CD4-positive, alpha-beta T cell treated with Interleukin-15 for 1 hour (primary cell): ENCODE data around the gene ASPSCR1.

ENCODE experiments used
- DNase-seq: peaks from one replicate; pipeline ENCODE4 v3.0.0-alpha.2; 2020

Gene ASPSCR1

DNA sequence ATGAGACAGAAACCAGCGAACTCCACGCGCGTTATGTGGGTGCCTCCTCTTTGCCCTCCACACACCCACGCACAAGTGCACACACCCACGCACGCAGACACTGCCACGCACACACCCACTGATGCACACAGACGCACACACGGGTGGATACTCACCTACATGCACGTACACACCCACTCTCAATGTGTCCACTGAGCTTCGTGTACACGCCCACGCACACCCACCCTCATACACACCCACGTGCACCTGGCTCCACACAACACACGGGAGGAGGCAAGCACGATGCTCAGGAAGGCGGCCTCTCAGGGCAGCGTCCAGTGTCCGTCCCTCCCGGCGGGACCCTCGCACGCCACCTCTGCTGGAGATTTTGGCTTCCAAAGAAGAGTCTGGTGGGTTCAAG is 70.0 kb downstream of the ASPSCR1 start:
- DNase-seq = no peak

DNA sequence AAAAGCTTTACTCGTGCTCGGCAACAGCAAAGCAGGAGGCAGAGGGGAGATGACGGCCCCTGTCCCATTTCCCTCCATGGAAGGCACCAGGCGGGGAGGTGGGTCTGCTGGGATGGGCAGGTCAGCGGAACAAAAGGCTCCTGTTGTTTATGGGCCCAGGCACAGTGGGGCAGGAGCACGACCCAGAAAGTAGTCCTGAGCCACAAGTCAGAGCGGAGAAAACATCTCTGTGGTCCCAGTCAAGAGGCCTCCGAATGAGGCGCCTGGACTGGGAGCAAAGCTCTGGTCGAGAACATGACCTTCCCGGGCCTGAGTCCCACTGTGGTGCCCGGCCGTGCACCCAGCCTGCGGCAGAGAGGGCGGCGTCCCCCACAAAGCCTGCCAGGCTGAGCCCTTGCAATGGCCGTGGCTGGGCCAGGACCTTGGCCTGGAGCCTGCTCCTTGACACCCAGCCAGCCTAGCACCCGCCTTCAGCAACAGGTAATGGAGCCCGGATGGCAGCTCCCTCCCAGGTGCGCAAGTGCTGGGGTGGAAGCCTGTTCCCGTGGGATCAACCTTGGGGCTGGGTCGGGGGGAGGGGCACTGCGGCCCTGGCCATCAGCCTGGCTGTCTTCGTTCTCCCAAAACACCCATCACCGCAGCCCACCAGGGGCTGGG is 70.6 kb downstream of the ASPSCR1 start:
- no peak for DNase-seq

DNA sequence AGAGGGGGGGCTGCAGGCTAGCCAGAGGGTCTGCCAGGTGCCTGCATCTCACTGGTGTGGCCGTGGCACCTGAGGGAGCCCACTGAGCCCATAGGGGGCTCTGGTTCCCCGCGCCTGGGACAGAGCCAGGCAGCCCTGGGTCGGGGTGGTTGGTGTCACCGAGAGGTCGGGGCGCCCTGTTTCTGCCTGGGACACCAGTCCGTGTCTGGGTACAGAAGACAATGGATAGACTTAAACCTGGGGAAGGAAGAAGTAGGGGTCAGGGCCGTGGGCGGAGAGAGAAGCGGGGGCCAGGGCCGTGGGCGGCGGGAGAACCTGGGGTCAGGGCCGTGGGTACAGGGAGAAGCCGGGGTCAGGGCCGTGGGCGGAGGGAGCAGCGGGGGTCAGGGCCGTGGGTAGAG is 71.1 kb downstream of the ASPSCR1 start:
- no peak for DNase-seq

DNA sequence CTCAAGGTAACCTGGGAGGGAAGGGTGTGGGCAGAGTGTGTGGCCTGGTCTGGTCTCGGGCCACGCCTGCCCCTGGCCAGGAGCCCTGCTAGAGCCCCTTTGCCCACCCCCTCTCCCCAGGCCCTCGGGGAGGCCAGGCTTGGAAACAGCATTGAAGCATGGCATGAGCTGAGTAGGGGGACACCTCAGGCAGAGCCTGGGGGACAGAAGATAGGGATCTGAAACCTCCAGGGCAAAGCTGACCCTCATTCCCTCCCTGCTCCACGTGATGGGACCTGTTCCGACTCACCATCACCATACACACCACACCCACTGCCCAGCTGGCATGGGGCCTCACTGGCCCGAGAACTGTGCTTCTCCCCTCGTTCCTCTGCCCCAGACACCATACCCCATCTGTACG is 71.7 kb downstream of the ASPSCR1 start:
- DNase-seq = no peak

DNA sequence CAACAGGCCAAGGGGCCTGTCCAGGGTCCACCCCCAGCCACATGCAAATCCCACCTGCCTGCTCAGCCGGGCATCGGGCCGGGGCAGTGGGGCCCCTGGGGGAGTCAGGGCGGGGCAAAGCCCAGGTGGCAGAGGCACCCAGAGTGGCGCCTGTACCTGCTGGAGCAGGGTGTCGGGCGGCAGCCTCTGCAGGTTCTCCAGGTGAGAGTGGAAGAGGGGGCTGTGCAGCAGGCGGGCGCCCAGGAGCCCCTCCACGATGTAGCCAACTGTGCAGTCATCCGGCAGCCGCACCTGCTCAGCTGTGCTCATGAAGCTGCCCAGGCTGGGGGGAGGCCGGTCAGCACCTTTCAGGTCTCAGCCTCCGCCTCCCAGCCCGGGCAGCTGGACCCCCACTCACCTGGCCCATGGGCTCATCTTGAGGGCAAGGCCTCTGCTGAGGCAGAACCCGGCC is 72.1 kb downstream of the ASPSCR1 start:
- no peak for DNase-seq

DNA sequence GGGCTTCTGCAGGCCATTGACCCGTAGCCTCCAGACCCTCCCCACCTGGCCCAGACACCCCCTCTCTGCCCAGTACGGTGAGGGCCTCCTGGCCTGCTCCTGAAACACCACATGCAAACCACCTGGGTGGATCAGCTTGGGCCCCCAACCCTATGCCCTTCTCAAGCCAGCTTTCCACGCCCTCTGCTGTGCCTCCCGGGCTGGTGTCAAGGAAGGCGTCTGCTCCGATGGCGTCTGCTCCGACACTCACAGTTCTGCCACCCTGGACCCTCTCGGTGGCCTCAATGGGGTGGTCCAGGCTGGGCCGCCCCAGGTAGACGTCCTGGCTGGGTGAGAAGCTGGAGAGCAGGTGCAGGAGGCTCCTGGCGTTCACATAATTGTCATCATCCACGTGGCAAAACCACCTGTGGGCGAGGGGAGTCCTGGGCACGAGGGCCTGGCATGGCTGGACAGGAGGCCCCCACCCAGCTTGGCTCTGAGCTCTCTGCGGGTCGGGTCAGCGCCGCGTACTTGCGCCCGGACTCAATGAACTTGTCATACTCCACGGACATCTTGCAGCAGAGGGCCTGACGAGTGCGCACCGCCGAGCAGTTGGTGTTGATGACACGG is 72.8 kb downstream of the ASPSCR1 start:
- no peak for DNase-seq

DNA sequence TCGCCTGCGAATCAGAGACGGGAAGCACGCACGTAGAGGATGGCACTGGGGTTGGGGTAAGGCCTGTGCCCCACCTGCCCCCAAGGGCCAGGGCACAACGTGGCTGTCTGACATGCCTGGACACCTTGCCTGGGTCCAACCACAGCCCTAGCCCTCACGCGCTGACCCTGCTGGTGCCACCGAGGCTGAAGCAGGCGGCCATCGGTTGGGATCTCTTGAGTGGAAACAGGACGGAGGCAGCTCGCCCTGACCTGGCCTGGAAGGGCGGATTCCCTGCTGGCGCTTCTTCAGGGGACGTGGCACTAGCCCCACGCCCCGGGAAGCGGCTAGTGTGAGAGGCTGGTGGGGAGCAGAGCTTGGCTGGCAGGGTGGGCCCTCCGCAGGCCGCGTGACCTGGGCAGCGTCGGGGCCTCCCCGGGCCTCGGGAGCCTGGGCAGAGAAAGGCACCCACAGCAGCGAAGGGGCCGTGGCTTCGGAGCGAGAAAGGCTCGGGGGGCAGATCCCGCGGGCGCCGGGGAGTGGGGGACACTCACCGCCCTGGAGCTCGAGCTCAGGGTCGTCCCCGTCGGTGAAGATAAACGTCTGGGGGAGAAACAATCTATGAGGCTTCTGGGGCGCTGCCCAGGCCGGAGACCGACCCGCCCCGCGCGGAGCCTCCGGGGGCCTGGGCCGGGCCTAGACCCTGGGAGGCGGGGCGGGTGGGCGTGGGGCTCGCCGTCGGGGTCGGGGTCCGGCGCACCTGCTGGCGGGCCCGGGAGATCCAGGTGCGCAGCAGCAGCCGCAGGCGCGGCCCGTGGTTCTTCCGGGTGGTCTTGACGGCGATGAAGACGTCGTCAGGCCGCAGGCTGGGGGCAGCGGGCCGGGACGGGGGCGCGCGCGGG is 73.6 kb downstream of the ASPSCR1 start:
- DNase-seq = no peak

DNA sequence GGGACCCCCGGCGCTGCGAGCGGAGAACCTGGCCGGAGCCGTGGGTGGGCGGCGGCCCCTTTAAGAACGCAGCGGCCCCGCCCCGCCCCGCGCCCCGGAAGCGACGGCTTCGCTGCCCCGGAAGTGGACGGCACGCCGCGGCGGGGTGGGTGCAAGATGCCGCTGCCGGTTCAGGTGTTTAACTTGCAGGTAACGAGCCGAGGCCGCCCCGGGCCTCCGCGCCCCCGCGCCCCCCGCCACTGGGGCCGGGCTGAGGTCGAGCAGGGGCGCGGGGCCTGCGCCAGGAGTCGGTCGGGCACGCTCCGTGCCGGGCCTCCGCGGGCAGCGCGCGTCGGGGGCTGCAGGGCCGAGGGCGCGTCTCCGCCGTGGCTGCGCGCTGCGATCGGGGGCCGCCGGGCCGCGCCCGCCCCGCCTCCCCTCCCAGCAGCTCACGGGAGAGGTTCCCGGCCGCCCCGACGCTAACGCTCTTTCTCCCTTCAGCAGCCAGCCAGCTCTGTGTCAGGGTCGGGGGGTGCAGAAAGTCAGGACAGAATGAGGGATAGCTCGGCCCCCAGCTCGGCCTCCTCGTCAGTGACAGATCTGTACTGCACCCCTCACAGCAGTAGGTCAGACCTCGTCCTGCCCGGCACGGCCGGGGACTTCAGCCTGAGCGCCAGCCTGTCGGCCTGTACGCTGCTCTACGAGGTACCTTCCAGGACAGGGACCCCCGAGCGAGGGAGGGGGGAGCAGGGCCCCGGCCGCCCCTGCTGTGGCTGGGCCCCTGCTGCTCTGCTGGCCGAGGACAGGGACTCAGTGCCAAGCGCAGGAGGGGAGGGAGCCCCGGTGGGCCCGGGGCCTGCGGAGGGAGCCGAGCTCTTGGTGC is 74.6 kb downstream of the ASPSCR1 start, which contains the start of the genes GPS1 and RFNG:
Gene GPS1 (plus strand): TSS at position 123 of the 862 bp plus-strand sequence. CDS start 34 bp downstream, at position 157.
Gene RFNG (minus strand): TSS at position 36 of the 862 bp plus-strand sequence. CDS start 45 bp downstream, outside the sequence.
- DNase-seq = peak; percentile 69

DNA sequence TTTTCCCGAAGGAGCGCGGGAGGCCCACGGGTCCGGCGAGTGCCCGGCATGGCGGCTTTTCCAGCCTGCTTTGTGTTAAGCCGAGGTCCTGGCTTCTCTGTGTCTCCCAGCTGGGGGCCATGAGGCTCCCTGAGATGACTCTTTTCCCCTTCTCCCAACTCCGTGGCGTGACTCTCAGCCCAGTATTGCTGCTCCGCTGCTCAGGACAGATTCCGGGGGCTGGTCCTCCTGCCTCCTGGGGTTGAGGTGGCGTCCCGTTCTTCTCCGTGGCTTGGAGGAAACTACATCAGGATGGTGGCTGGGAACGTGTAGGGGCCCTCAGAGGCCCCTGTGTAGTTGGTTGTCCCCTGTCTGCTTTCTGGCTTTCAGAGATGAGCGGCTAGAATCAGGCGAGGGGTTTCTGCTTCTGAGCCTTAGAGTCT is 75.2 kb downstream of the ASPSCR1 start:
- no peak for DNase-seq

DNA sequence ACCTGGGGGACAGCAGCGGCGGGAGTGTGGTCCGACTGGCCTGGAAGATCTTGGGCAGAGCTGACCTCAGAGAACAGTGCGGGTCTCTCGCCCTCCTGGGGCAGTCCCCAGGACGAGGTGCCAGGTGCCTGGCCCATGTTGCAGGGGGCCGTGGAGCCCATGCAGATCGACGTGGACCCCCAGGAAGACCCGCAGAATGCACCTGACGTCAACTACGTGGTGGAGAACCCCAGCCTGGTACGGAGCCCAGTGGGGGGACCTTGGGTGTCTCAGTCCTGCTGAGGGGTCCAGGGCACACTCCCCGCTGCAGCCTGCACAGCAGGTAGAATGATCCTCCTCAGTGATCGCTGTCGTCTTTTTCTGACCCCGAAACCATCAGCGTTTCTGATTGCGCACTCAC is 75.7 kb downstream of the ASPSCR1 start:
- no peak for DNase-seq

DNA sequence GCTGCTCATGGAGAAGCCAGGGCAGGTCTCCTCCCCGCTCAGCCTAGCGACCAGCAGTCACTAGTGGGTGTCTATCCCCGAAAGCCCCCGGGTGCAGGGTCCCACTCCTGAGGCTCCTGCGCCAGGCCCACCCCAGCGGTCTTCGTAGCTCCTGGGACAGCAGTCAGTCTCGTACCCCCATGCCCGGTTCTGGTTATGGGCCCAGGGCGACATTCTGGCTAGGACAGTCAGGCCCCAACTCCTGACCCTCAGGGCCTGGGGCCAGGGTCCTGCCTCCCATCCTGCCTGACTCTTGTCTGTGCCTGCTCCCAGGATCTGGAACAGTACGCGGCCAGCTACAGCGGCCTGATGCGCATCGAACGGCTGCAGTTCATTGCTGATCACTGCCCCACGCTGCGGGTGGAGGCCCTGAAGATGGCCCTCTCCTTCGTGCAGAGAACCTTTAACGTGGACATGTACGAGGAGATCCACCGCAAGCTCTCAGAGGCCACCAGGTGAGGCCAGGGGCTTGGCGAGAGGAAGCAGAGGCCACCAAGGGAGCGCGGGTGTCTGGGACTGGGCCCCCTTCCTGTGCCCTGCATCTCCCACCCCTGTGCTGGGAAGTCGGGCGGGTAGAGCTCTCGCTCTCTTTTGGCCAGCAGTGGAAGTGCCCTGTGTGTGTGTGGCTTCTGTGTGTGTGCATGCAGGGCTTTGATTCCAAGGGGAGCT is 76.3 kb downstream of the ASPSCR1 start:
- DNase-seq = no peak

DNA sequence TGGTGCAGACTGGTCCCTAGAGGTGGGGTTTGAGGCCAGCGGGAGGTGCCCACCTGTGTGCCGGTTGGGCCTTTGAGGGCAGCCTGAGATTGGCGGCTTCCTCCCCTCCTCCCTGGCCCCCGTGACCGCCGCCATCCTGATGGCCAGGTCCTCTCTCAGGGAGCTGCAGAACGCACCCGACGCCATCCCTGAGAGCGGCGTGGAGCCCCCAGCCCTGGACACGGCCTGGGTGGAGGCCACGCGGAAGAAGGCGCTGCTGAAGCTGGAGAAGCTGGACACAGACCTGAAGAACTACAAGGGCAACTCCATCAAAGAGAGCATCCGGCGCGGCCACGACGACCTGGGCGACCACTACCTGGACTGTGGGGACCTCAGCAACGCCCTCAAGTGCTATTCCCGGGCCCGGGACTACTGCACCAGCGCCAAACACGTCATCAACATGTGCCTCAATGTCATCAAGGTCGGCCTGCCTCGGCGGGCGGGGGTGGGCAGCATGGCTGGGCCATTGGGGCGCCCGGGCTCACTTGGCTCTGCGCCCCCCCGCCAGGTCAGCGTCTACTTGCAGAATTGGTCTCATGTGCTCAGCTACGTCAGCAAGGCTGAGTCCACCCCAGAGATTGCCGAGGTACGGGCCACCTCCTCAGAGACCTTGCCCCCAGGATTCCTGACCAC is 77.1 kb downstream of the ASPSCR1 start:
- no peak for DNase-seq

DNA sequence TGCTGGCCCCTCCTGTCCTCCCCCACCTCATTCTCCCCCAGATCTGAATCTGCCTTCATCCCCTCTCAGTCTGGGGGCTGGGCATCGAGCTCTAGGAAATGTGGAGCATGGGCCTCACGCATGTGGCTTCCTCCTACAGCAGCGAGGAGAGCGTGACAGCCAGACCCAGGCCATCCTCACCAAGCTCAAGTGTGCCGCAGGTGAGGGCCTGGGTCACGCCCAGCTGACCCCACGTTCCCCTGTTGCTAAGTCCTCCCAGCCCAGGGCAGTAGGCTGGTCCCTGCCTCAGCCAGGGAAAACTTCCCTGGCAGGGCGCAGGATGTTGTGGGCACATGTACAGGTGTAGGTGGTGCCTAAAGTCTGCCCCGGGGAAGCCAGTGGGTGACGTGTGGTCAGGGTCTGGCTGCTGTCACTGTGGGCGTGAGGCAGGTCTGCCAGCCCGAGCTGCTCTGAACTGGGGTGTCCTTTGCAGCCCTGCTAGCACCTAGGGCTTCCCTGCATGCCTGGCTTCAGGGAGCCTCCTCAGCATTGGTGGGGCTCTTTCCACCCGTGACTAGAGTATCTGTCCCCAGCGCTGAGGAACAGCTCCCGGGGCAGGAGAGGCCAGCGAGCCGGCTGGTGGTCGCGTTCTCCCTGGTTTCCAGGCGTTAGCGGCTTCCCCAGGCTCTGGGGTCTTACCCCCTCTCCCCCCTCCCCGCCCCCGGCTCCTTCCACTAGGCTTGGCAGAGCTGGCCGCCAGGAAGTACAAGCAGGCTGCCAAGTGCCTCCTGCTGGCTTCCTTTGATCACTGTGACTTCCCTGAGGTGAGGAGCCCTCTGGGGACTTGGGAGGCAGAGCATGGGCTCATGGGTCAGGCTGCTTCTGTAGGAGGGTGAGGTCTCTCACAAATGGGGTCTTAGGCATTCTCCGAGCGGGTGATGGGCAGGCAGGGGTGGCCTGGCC is 77.9 kb downstream of the ASPSCR1 start:
- DNase-seq = no peak

DNA sequence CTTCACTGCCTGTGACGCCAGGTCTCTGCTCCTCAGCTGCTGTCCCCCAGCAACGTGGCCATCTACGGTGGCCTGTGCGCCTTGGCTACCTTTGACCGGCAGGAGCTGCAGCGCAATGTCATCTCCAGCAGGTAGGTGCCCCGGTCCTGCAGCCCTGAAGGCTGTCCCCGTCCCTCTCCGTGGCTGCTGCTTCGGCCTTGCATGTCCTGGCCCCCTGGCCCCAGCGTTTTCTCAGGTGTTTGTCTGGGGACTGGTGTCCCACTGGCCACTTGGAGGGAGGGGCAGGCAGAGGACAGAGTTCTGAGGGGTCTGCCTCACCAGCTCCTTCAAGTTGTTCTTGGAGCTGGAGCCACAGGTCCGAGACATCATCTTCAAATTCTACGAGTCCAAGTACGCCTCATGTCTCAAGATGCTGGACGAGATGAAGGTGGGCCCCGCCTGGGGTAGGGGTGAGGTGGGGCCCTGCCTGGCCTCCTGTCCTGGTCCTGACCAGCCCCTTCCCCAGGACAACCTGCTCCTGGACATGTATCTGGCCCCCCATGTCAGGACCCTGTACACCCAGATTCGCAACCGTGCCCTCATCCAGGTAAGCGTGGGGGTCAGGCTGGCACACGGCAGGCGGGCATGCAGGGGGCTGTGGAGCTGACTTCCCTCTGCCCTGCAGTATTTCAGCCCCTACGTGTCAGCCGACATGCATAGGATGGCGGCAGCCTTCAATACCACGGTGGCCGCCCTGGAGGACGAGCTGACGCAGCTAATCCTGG is 78.7 kb downstream of the ASPSCR1 start:
- no peak for DNase-seq

DNA sequence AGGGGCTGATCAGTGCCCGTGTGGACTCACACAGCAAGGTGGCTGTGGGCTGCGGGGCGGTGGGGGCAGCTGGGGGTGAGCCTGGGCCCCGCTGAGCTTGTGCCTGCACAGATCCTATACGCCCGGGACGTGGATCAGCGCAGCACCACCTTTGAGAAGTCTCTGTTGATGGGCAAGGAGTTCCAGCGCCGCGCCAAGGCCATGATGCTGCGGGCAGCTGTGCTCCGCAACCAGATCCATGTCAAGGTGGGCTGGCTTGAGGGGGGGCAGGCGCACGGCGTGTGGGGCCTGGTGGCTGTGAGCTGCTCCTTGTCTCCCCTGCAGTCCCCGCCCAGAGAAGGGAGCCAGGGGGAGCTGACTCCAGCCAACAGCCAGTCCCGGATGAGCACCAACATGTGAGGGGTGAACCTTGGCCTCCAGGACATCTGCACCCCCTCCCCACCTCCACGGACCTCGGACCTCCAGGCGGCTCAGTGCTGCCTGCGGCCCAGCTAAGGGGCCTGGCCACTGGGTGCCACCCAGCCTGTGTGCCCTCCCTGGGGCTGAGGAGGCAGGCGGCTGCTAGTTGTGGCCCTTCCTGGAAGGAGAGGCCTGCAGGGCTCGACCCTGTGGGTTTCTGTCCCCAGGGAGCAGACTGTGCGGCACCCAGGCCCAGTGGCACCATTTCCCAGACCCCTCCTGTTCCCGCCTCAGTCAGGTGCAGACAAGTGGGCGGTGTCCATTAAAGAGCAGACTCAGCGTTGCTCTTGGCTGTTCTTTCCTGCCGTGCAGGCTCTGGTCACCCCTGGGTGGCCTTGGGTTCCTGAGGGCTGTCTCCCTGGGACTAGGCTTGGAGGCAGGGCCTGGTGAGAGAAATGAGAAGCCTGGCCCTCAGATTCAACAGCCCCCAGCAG is 79.5 kb downstream of the ASPSCR1 start:
- no peak for DNase-seq

DNA sequence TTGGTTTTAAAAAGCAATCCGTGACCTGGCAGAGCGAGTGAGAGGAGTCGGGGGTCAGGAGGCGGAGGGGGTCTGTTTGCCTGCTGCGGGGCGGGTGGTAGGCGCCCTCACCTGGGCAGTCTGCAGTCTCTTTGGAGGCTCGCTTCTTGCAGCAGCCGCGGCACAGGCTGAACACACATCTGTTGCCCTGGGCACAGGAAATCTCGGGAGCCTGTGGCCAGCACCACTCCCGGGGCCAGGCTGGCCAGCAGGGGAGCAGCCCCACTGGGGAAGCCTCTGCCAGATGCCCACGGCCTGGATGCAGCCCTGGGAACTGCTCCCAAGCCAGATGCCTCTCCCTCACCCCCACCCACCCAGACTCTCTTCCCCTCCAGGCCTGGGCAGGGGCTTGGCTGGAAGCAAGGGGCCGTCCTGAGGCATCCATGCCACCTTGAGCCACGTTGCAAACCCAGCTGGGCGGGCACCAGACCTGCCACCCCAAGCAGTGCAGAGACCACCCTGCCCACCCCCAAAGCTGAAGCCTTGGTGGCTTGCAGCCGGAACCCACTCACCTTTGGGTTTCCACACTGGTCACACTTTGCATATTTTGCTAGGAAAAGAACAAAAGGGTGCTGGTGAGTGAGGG is 80.9 kb downstream of the ASPSCR1 start:
- DNase-seq = no peak

DNA sequence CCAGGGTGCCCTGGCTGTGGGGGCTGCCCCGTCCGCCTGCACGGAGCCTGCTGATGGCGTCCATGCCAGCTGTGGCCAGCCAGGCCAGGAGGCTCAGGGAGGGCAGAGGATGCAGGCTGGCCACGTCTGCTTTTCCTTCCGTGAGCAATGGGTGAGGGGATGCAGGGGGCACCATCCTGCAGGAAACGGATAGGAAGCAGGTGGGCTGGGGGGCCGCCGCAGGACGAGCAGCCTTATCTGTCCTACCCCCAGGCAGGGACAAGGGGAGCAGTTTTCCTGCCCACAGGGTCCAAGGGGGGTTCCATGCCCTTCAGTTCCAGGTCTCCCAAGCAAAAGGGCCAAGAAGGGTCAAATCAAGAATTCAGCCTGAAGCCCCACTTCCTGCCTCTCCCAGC is 81.4 kb downstream of the ASPSCR1 start:
- no peak for DNase-seq
